ENCODE results near the gene GPATCH8. TPM values are rescaled to one million over a fixed set of nuclear protein-coding genes. Genes with fewer than 3 reads are reported as not detected.

GPATCH8 gene
- total RNA-seq, 1 donor: 29.4 TPM

DNA sequence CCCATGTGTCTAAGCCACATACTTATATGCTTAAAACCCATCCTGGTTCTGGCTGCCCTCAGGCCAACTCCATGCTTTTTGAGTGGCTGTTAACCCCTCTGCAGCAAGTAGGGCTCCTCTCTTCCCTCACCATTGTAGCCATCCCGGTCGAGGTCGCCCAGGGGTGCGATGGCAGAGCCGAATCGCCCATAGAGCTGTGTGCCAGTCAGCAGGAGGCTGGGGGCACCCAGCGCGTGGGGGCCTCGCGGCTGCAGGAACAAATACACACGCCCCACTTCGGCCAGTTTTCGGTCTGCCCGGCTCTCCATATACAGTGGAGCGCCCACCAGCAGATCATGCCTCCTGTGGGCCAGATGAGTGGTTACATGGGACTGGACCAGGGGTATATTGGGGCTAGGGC lies 119.8 kb downstream of the GPATCH8 start:
- DNase-seq (ENCODE audit: low read depth): no peak
- no peak overlapping the region for H3K4me3 ChIP-seq (ENCODE audit: low read depth, low read length)
- TF ChIP-seq, protein P1, sequence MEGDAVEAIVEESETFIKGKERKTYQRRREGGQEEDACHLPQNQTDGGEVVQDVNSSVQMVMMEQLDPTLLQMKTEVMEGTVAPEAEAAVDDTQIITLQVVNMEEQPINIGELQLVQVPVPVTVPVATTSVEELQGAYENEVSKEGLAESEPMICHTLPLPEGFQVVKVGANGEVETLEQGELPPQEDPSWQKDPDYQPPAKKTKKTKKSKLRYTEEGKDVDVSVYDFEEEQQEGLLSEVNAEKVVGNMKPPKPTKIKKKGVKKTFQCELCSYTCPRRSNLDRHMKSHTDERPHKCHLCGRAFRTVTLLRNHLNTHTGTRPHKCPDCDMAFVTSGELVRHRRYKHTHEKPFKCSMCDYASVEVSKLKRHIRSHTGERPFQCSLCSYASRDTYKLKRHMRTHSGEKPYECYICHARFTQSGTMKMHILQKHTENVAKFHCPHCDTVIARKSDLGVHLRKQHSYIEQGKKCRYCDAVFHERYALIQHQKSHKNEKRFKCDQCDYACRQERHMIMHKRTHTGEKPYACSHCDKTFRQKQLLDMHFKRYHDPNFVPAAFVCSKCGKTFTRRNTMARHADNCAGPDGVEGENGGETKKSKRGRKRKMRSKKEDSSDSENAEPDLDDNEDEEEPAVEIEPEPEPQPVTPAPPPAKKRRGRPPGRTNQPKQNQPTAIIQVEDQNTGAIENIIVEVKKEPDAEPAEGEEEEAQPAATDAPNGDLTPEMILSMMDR (IDR thresholded peaks at IDR 0.05; ENCODE audit: insufficient read depth, low read length): no peak

DNA sequence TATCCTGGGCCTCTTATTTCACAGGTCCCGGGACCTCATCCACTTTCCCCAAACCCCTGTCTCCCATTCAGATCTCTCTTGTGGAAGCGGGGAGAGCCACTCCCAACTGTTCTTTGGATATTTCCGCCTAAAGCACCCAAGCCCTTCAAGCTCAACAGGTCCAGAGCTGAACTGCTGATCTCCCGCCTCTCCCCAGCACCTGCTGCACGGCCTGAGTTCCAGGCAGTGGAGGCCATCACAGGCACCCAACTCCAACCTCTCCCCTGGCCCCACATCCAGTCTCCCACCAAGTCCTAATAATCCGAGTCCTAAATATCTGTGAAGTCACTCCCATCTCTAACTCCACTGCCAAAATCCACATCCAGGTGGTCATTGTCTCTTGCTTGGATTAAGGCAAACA lies 120.3 kb downstream of the GPATCH8 start:
- no peak for DNase-seq (ENCODE audit: low read depth)
- no peak overlapping the region for H3K4me3 ChIP-seq (ENCODE audit: low read depth, low read length)
- TF ChIP-seq, protein P1 (IDR thresholded peaks at IDR 0.05; ENCODE audit: insufficient read depth, low read length): no peak

DNA sequence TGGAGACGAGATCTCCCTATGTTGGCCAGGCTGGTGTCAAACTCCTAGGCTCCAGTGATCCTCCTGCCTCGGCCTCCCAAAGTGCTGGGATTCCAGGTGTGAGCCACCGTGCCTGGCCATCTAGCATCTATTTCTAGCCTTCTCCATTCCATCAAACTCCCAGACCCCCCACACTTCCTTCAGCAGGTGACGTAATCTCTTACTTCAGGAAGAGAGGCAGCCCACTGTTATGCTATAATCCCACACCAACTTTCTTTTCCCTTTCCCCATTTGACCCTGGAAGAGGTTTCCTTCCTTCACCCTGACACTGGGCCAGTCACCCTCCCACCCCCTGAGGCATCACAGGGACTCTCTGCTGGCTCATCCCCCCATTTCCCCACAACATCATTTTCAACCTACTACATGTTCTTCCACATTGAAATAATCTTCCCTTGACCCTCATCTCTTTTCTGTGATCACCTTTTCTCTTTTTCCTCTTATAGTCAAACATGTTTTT lies 121.3 kb downstream of the GPATCH8 start:
- DNase-seq (ENCODE audit: low read depth): no peak
- H3K4me3 ChIP-seq (ENCODE audit: low read depth, low read length): no peak overlapping the region
- TF ChIP-seq, protein P1 (IDR thresholded peaks at IDR 0.05; ENCODE audit: insufficient read depth, low read length): no peak

GRCh38 chr17:44380767-44381166 lies 122.4 kb downstream of the GPATCH8 start:
- DNase-seq (ENCODE audit: low read depth): no peak
- TF ChIP-seq, protein P1 (IDR thresholded peaks at IDR 0.05; ENCODE audit: insufficient read depth, low read length): no peak
- H3K4me3 ChIP-seq (ENCODE audit: low read depth, low read length): no peak overlapping the region

DNA sequence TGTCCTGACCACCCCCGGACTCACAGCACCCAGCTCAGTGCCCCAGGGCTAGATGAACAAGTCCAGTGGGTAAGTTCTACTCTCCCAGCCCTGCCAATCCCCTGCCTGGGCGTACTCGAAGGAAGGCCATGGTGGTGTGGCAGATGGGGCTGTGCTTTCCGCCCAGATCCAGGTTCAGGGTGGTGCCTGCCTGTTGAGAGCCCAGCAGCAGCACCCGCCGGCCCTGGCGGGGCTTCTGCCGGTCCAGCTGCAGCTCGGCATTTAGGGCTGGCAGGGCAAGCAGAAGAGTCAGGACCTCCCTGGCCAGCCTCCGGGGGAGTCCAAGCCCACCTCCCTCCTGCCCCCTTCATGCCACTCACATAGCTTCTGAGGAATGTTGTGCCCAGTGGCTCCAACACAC lies 123.3 kb downstream of the GPATCH8 start:
- TF ChIP-seq, protein P1 (IDR thresholded peaks at IDR 0.05; ENCODE audit: insufficient read depth, low read length): no peak
- no peak for DNase-seq (ENCODE audit: low read depth)
- H3K4me3 ChIP-seq (ENCODE audit: low read depth, low read length): no peak overlapping the region

GRCh38 chr17:44378171-44378705 lies 125.0 kb downstream of the GPATCH8 start:
- H3K4me3 ChIP-seq (ENCODE audit: low read depth, low read length): no peak overlapping the region
- no peak for DNase-seq (ENCODE audit: low read depth)
- TF ChIP-seq, protein P1 (IDR thresholded peaks at IDR 0.05; ENCODE audit: insufficient read depth, low read length): no peak

DNA sequence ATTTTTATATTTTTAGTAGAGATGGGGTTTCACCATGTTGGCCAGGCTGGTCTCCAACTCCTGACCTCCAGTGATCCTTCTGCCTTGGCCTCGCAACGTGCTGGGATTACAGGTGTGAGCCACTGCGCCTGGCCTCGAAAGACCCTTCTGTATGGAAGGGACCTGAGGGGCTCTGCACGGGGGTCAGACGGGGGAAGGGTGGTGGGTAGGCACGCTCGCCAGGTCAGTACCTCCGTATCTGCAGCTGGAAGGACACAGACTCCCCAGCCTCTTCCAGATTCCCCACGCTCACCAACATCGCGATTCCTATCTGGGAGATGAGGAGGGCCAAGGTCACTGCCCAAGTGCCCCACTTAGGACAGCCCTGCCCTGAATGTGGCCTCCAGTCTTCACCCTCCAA lies 126.4 kb downstream of the GPATCH8 start:
- TF ChIP-seq, protein P1 (IDR thresholded peaks at IDR 0.05; ENCODE audit: insufficient read depth, low read length): no peak
- no peak overlapping the region for H3K4me3 ChIP-seq (ENCODE audit: low read depth, low read length)
- no peak for DNase-seq (ENCODE audit: low read depth)

Data from fibroblast of the aortic adventitia (primary cell).